SHP77 treated with DMSO at 0.1 percent for 48 hours (cell line): Measurements from ENCODE around the gene FNDC3A.
"Not testable (repeated sequence)": the region's sequence is repeated elsewhere in the genome, so short reads cannot be mapped to it uniquely, and the experiment has no call there.

Experiments used
- DNase-seq: peaks from one replicate; lab custom pipeline; 2025; lab: John Stamatoyannopoulos, UW

Gene FNDC3A

DNA sequence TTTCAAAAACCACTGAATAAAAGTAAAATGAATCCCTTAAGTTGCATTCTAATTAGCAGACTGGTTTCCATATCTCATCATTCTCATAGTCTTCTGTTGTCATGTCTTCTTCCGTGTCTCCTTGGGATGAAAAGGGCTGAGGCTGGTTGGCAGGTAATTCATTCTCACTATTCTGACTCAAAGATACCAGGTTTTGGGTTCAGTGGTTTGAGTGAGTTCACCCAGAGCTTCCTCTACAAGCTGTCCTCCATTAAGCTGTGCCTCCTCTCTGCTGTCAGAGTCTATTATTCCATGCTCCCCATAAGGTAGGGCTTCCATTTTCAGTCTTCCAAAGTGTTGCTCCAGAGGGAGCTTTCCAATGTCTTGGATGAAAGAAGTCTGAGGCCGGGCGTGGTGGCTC lies 68.3 kb downstream of the FNDC3A start:
- no peak for DNase-seq

DNA sequence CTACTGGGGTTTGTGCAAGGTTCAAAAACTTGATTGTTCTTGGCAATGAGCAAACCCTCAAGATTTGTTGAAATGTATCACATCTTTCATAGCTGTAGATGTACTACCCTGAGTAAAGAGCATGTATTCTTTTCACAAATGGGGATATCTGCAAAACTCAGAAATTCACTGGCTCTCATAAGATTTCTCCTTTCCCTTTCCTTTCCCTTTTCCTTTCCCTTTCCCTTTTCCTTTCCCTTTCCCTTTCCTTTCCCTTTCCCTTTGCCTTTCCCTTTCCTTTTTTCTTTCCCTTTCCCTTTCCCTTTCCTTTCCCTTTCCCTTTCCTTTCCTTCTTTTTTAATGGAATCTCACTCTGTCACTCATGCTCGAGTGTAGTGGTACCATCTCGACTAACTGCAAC lies 69.1 kb downstream of the FNDC3A start:
- no peak for DNase-seq

- DNase-seq: no peak
Observed at GRCh38 chr13:49046002-49046401, 70.3 kb downstream of the FNDC3A start.

- no peak for DNase-seq
Observed at GRCh38 chr13:49046519-49046918, 70.8 kb downstream of the FNDC3A start.

GRCh38 chr13:49052813-49053212 lies 77.1 kb downstream of the FNDC3A start:
- DNase-seq: no peak

DNA sequence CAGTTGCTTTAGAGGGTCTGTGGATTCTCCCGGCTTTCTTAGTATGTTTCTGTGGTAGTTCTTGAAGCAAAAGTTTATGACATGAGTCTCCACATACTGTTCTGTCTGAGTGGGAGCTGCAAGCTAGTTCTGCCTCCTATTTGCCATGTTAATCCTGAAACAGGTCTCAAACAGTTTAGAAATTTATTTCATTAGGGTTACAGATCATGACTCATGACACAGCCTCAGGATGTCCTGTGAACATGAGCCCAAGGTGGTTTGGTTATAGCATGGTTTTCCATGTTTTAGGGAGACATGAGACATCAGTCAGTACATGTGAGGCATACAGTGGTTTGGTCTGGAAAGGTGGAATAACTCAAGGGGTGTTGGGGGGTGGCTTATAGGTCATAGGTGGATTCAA lies 77.5 kb downstream of the FNDC3A start:
- DNase-seq: no peak

DNA sequence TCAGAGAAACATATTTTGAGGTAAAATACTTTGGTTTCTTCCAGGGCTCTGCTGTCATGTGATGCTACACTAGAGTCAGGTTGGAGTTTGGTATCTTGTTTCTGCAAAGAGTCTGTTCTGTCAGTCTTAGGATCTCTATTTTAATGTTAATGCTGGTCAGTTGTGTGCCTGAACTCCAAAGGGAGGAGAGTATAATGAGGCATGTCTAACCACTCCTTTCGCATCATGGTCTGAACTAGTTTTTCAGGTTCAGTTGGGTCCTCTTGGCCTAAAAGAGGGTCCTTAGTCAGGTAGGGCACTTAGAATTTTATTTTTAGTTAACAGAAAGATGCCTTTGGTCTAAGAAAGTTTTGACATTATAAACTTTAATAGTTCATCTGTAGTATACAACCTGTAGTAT lies 78.2 kb downstream of the FNDC3A start:
- no peak for DNase-seq

DNA sequence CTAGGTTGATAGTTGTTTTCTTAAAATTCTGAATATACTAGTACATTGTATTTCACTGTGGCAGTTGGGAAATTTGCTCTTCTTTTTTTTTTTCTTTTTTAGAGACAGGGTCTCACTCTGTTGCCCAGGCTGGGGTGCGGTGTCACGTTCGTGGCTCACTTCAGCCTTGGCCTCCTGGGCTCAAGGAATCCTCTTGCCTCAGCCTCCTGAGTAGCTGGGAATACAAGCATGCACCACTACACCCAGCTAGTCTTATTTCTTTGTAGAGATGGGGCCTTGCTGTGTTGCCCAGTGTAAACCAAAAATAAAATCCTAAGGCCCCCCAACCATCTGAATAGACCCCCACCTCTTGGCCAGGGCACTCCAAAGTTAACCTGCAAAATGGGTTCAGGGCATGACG lies 79.3 kb downstream of the FNDC3A start:
- no peak for DNase-seq

- no peak for DNase-seq
Observed at GRCh38 chr13:49057176-49057575, 81.5 kb downstream of the FNDC3A start.

- no peak for DNase-seq
Observed at GRCh38 chr13:49058761-49059160, 83.0 kb downstream of the FNDC3A start.

DNA sequence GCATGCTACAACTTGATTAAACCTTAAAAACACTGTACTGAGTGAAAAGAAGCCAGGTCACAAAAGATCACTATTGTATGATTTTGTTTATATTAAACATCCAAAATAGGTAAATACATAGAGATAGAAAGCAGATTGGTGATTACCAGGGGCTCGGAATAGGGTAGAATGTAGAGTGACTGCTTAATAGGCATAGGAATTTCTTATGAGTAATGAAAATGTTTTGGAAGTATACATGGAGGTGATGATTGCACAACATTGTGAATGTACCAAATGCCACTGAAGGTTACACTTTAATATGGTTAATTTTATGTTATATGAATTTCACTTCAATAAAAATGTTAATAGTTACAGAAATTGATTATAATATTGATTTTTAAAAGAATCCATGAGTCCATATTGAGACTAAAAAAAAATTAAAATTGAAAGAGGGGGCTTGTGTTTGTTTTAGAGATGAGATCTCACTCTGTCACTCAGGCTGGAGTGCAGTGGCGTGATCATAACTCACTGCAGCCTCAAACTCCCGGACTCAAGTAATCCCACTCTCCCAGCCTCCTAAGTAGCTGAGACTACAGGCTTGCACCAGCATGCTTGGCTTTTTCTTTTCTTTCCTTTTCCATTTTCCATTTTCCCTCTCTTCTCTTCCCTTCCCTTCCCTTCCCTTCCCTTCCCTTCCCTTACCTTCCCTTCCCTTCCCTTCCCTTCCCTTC lies 85.1 kb downstream of the FNDC3A start:
- DNase-seq: no peak

DNA sequence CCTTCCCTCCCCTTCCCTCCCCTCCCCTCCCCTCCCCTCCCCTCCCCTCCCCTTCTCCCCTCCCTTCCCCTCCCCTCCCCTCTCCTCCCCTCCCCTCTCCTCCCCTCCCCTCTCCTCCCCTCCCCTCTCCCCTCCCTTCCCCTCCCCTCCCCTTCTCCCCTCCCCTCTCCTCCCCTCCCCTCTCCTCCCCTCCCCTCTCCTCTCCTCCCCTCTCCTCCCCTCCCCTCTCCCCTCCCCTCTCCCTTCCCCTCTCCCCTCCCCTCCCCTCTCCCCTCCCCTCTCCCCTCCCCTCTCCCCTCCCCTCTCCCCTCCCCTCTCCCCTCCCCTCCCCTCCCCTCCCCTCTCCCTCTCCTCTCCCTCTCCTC lies 85.7 kb downstream of the FNDC3A start:
- not testable (repeated sequence) for DNase-seq

GRCh38 chr13:49062297-49062896 lies 86.7 kb downstream of the FNDC3A start:
- no peak for DNase-seq

- DNase-seq: no peak
Observed at GRCh38 chr13:49063011-49063410, 87.3 kb downstream of the FNDC3A start.

DNA sequence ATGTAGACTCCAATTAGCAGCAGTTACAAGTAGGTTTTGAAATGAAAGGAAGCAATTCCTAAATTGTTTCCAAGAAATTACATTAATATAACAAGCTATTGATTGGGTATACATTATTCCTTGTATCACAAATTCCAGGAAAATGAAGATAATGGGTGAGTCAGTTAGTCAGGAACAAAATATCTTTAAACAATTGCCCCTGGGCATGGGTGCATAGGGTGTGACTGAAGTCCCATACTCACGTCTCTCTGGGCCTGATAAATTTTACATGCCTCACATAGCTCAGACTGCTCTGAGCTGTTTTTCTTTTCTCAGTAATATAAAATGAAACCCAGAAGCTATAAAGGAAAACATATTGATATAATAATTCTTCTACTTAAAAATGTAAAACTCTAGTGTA lies 87.8 kb downstream of the FNDC3A start:
- DNase-seq: no peak

DNA sequence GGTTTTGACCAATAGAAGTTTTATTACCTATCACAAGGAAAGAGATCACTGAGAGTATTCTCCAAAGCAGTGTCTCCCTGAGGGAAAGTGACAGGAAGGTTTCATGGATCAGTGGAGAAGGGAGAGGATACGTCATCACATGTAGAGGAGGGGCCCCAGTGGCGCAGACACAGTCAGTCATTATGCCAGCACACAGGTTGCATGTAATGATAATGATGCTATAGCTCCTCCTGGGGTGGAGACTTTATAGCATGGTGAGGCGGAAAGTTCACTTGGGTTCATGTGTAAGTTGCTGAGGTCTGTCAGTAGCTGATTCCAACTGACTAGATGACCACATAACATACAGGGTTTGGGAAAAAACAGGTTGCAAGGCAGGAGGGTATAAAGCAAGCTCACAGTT lies 88.8 kb downstream of the FNDC3A start:
- DNase-seq: no peak

DNA sequence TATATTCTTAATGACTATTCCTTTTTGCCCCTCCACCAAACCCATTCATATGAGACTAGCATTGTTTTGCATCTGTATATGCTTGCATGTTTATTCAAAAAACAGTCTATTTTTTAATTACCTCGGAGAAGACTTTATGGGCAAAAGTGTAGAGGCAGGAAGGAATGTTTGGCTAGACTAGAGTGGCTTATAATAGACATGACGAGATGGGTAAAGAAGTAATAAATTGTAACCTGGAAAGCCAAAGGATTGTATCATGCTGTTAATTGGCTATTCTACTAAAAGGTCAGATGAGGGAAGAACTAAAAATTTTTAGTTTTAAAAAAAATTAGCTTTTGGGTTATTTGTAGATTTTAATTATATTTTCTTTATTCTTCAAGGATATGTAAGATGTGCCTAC lies 91.1 kb downstream of the FNDC3A start:
- no peak for DNase-seq

DNA sequence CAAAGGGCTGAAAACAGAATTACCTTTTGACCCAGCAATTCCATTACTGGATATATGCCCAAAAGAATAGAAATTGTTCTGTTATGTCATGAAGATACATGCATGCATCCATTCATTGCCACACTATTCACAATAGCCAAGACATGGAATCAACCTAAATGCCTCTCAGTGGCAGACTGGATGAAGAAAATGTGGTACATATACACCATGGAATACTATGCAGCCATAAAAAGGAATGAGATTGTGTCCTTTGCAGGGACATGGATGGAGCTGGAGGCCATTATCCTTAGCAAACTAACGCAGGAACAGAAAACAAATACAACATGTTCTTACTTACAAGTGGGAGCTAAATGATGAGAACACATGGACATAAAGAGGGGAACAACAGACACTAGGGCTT lies 92.8 kb downstream of the FNDC3A start:
- not testable (repeated sequence) for DNase-seq

DNA sequence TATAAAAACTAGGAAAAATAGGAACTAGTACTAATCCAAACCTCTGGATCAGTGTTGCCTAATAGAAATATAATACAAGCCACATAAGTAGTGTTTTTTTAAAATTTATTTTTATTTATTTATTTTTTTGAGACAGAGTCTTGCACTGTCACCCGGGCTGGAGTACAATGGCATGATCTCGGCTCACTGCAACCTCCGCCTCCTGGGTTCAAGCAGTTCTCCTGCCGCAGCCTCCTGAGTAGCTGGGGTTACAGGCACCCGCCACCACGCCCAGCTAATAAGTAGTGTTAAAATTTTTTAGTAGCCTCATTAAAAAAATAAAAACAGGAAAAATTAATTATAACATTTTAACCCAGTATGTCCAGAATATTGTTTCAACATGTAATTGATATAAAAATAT lies 94.3 kb downstream of the FNDC3A start:
- not testable (repeated sequence) for DNase-seq

- DNase-seq: no peak
Observed at GRCh38 chr13:49071341-49071937, 95.7 kb downstream of the FNDC3A start.

- no peak for DNase-seq
Observed at GRCh38 chr13:49082653-49083536, 107.2 kb downstream of the FNDC3A start.

- no peak for DNase-seq
Observed at GRCh38 chr13:49084961-49085360, 109.2 kb downstream of the FNDC3A start.

DNA sequence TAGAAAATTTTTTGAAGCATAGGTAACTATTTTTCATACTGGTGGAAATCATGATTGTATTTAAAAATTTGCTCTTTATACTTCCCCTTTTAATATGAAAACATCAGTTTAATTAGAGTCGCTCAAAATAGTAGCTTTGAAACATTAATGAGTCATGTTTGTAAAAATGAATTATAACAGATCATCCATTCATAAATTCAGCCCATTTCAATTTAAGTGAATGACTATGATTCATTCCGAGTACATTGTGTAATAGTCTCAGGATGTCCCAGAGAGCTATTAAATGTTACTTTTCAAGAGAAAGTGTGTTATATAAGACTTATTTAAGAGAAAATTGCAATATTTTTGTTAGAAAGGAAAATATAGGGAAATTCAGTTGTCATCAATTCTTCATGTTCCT lies 111.0 kb downstream of the FNDC3A start:
- DNase-seq: no peak
